ENCODE results near the gene XPOT. TPM values are rescaled to one million over a fixed set of nuclear protein-coding genes. Genes with fewer than 3 reads are reported as not detected.

XPOT gene
- total and polyA plus RNA-seq, 2 donors (not counting 1 experiment from before 2014, with no cell fraction given): 11.7 to 48.8 TPM

DNA sequence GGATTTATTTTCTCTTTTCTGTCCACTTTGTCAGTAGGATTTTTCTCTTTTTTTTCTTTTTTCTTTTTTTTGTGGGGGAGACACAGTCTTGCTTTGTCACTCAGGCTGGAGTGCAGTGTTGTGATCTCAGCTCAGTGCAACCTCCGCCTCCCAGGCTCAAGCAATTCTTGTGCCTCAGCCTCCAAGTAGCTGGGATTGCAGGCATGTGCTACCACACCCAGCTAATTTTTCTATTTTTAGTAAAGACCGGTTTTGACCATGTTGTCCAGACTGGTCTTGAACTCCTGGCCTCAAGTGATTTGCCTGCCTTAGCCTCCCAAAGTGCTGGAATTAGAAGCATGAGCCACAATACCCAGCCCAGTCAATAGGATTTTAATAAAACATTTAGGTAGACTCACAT is 26.7 kb downstream of the XPOT start:
- no peak overlapping the region for H3K27ac Mint-ChIP-seq

DNA sequence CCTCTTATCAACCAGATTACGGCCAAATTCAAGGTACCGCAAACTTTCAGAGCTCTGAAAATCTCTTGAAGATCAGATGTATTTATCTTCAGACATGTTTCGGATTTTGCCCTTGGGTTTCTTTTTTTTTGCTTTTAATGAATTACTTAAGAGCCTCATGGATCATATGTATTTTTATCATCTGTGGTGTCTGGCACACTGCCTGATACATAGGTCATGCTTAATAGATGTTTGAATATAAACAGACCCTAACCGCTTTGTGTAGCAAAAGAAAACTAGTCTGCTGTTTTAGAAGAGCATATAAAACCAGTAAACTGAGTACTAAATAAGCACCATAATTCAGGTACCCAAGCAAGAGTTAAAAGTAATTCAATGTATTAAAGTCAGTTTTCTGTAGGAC is 27.6 kb downstream of the XPOT start:
- WGBS (ENCODE audit: insufficient coverage): no CpG with 5 or more reads among the region's 4 CpGs
- Histone ChIP-seq H3K27ac (ENCODE audit: low read length in 2 of 2) (no peak overlapping the region), H3K9me3 (ENCODE audit: control extremely low read depth in 1 of 3, control insufficient read depth in 2 of 3, insufficient read depth in 1 of 3, low read length in 2 of 3) (no peaks in the 10 kb centered on the region), H3K4me3 (ENCODE audit: control extremely low read depth in 1 of 5, extremely low read depth in 1 of 5, insufficient read depth in 1 of 5, low read depth in 2 of 5, low read length in 4 of 5) (no peak overlapping the region), H2AFZ (ENCODE audit: insufficient read depth, low read depth, low read length, poor library complexity, severe bottlenecking) (no peak overlapping the region), H4K20me1 (ENCODE audit: control insufficient read depth, insufficient read depth, low read length, poor library complexity, severe bottlenecking) (no peaks in the 10 kb centered on the region), H3K4me2 (replicated peaks; ENCODE audit: low read depth, low read length, poor library complexity, severe bottlenecking) (no peak overlapping the region), H3K79me2 (ENCODE audit: control insufficient read depth, insufficient read depth, low read length) (no peaks in the 10 kb centered on the region), H3K9ac (ENCODE audit: low read length) (no peak overlapping the region), H3K4me1 (ENCODE audit: control insufficient read depth in 2 of 2, insufficient read depth in 2 of 2, low read length in 2 of 2) (no peaks in the 10 kb centered on the region), H3K27me3 (replicated peaks in 1 of 4; ENCODE audit: control extremely low read depth in 1 of 4, control insufficient read depth in 3 of 4, insufficient read depth in 4 of 4, low read length in 3 of 4) (no peaks in the 10 kb centered on the region), H3K36me3 (replicated peaks in 1 of 2; ENCODE audit: control extremely low read depth in 1 of 2, control insufficient read depth in 1 of 2, extremely low read depth in 1 of 2, insufficient read depth in 2 of 2, low read length in 1 of 2) (peaks cover 15 to 65% of the 10 kb centered on the region in 2 experiments)
- Mint-ChIP-seq H3K27me3 (no peaks in the 10 kb centered on the region), H3K4me1 (no peaks in the 10 kb centered on the region), H3K27ac (no peak overlapping the region), H3K9me3 (ENCODE audit: insufficient read depth) (no peaks in the 10 kb centered on the region), H3K4me3 (no peak overlapping the region)
- ATAC-seq (ENCODE audit: low read depth) (no peak), DNase-seq (no peak)
- CTCF ChIA-PET: interaction anchor here (0.6 kb wide), 1 partner anchor 9 kb away, joined by 3 read pairs; no protein-coding TSS in a partner anchor
- intact Hi-C loops (cut with micrococcal nuclease): no loop called here
- POLR2A ChIA-PET: no interaction called here
- no peak for TF ChIP-seq EZH2 (IDR thresholded peaks at IDR 0.05; ENCODE audit: borderline replicate concordance, insufficient read depth, low read depth, low read length, poor library complexity, severe bottlenecking)
- TF ChIP-seq, protein P1, sequence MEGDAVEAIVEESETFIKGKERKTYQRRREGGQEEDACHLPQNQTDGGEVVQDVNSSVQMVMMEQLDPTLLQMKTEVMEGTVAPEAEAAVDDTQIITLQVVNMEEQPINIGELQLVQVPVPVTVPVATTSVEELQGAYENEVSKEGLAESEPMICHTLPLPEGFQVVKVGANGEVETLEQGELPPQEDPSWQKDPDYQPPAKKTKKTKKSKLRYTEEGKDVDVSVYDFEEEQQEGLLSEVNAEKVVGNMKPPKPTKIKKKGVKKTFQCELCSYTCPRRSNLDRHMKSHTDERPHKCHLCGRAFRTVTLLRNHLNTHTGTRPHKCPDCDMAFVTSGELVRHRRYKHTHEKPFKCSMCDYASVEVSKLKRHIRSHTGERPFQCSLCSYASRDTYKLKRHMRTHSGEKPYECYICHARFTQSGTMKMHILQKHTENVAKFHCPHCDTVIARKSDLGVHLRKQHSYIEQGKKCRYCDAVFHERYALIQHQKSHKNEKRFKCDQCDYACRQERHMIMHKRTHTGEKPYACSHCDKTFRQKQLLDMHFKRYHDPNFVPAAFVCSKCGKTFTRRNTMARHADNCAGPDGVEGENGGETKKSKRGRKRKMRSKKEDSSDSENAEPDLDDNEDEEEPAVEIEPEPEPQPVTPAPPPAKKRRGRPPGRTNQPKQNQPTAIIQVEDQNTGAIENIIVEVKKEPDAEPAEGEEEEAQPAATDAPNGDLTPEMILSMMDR (IDR thresholded peaks at IDR 0.05): no peak

More for the DNA sequence above, 26.7 kb downstream of the XPOT start:
- Histone ChIP-seq H3K36me3 (replicated peaks in 1 of 2; ENCODE audit: control extremely low read depth in 1 of 2, control insufficient read depth in 1 of 2, extremely low read depth in 1 of 2, insufficient read depth in 2 of 2, low read length in 1 of 2) (peaks cover 19 to 71% of the 10 kb centered on the region in 2 experiments), H2AFZ (ENCODE audit: insufficient read depth, low read depth, low read length, poor library complexity, severe bottlenecking) (no peak overlapping the region), H3K4me2 (replicated peaks; ENCODE audit: low read depth, low read length, poor library complexity, severe bottlenecking) (no peak overlapping the region), H3K4me1 (ENCODE audit: control insufficient read depth in 2 of 2, insufficient read depth in 2 of 2, low read length in 2 of 2) (no peaks in the 10 kb centered on the region), H3K4me3 (ENCODE audit: control extremely low read depth in 1 of 5, extremely low read depth in 1 of 5, insufficient read depth in 1 of 5, low read depth in 2 of 5, low read length in 4 of 5) (no peak overlapping the region), H3K9me3 (ENCODE audit: control extremely low read depth in 1 of 3, control insufficient read depth in 2 of 3, insufficient read depth in 1 of 3, low read length in 2 of 3) (no peaks in the 10 kb centered on the region), H4K20me1 (ENCODE audit: control insufficient read depth, insufficient read depth, low read length, poor library complexity, severe bottlenecking) (no peaks in the 10 kb centered on the region), H3K27ac (ENCODE audit: low read length in 2 of 2) (no peak overlapping the region), H3K79me2 (ENCODE audit: control insufficient read depth, insufficient read depth, low read length) (no peaks in the 10 kb centered on the region), H3K9ac (ENCODE audit: low read length) (no peak overlapping the region), H3K27me3 (replicated peaks in 1 of 4; ENCODE audit: control extremely low read depth in 1 of 4, control insufficient read depth in 3 of 4, insufficient read depth in 4 of 4, low read length in 3 of 4) (no peaks in the 10 kb centered on the region)
- ChIA-PET POLR2A (no interaction called here), CTCF (no interaction called here)
- Mint-ChIP-seq H3K27me3 (no peaks in the 10 kb centered on the region), H3K4me3 (no peak overlapping the region), H3K9me3 (ENCODE audit: insufficient read depth) (no peaks in the 10 kb centered on the region), H3K4me1 (no peaks in the 10 kb centered on the region)
- TF ChIP-seq, protein P1 (IDR thresholded peaks at IDR 0.05): no peak
- TF ChIP-seq EZH2 (IDR thresholded peaks at IDR 0.05; ENCODE audit: borderline replicate concordance, insufficient read depth, low read depth, low read length, poor library complexity, severe bottlenecking): no peak
- DNase-seq (no peak), ATAC-seq (ENCODE audit: low read depth) (no peak)
- intact Hi-C loops (cut with micrococcal nuclease): no loop called here
- WGBS (ENCODE audit: insufficient coverage): 100% methylated on average over 1 of the region's 2 CpGs

All from B cell (primary cell).